SK-N-SH (cell line): ENCODE data around the gene PORCN.

ENCODE experiments used
- FOSL2 ChIP-seq: IDR thresholded peaks from 2 replicates; pipeline ENCODE4 v1.4.0; 2012; ENCODE audit warnings: low read depth, mild to moderate bottlenecking, moderate library complexity, borderline replicate concordance
- GATA2 ChIP-seq: sonication (generic); formaldehyde crosslinking; IDR thresholded peaks from 2 replicates; pipeline ENCODE4 v1.5.0; 2020; ENCODE audit warnings: mild to moderate bottlenecking, missing genetic modification reagents
- TF ChIP-seq, protein P1 (sequence below): fragments of 200-600 bp; sonication (generic); IDR thresholded peaks from 2 replicates; pipeline ENCODE4 v1.6.1; 2017; ENCODE audit warnings: antibody characterized with exemption, mild to moderate bottlenecking, moderate library complexity

DNA sequence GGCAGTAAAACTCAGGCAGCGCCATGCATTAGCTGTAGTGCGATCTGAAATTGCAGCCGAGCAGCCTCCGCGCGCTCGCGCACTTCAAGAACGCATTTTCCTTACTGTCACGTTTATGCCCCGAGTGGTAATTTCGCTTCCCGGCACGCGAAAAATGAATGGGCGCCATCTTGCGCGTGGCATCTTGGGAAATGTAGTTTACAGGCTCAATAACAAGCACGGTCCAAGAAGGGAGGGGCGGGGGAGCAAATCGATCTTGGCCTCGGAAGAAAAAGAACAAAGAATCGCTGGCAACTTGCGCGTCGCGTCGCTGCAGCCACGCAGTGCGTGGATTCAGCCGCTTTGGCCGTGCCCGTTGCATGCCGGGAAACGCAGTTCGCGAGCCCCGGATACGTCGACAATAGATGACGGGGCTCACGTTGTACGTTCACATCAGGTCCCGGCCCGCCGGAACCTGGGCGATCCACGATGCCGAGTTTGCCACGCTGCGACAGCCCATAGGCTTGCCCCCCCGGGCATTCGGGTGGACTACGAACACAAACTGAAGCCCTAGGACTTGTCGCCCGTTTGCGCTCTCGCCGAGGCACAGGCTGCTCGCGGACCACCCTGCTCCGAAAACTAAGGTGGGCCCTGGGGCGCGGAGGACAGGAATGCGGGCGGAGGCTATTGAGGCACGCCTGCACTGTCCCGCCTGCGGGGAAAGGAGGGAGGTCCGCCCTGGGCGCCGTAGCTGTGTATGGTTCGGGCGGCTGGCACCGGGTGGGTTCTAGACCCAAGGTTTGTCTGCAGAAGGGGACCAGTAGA is 32.8 kb upstream of the PORCN start, which contains the start of gene FTSJ1:
- no peak for TF ChIP-seq GATA2 (CRISPR knock-in tag)
- TF ChIP-seq FOSL2 = no peak
- TF ChIP-seq, protein P1, sequence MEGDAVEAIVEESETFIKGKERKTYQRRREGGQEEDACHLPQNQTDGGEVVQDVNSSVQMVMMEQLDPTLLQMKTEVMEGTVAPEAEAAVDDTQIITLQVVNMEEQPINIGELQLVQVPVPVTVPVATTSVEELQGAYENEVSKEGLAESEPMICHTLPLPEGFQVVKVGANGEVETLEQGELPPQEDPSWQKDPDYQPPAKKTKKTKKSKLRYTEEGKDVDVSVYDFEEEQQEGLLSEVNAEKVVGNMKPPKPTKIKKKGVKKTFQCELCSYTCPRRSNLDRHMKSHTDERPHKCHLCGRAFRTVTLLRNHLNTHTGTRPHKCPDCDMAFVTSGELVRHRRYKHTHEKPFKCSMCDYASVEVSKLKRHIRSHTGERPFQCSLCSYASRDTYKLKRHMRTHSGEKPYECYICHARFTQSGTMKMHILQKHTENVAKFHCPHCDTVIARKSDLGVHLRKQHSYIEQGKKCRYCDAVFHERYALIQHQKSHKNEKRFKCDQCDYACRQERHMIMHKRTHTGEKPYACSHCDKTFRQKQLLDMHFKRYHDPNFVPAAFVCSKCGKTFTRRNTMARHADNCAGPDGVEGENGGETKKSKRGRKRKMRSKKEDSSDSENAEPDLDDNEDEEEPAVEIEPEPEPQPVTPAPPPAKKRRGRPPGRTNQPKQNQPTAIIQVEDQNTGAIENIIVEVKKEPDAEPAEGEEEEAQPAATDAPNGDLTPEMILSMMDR = no peak
